Hepatocyte (in vitro differentiated cells): ENCODE results near the gene PSMA7. TPM values are rescaled to one million over a fixed set of nuclear protein-coding genes. Genes with fewer than 3 reads are reported as not detected.

ENCODE experiments used
- DNase-seq: peaks from one replicate; pipeline ENCODE4 v3.0.0-alpha.2; 2016; ENCODE audit warnings: low spot score
- H2AFZ ChIP-seq: fragments of 200-600 bp; sonication (generic); 2 replicates; pipeline ENCODE4 v1.6.0; 2016; ENCODE audit warnings: antibody characterized with exemption, mild to moderate bottlenecking
- H3K27ac ChIP-seq: fragments of 200-600 bp; sonication (generic); 2 replicates; pipeline ENCODE4 v1.5.1; 2016; ENCODE audit warnings: mild to moderate bottlenecking
- H3K27me3 ChIP-seq: fragments of 200-600 bp; sonication (generic); 2 replicates; pipeline ENCODE4 v1.6.1; 2016
- H3K36me3 ChIP-seq: fragments of 200-600 bp; sonication (generic); replicated peaks from 2 replicates; pipeline ENCODE4 v1.5.1; 2016; ENCODE audit warnings: low read depth; ENCODE audit not compliant: insufficient read depth
- H3K4me1 ChIP-seq: fragments of 200-600 bp; sonication (generic); 2 replicates; pipeline ENCODE4 v1.5.1; 2016; ENCODE audit warnings: mild to moderate bottlenecking, moderate library complexity; ENCODE audit not compliant: insufficient read depth
- H3K4me2 ChIP-seq: fragments of 200-600 bp; sonication (generic); 2 replicates; pipeline ENCODE4 v1.6.0; 2016
- H3K4me3 ChIP-seq: fragments of 200-600 bp; sonication (generic); 2 replicates; pipeline ENCODE4 v1.5.1; 2016; ENCODE audit warnings: mild to moderate bottlenecking
- H3K79me2 ChIP-seq: fragments of 200-600 bp; sonication (generic); 2 replicates; pipeline ENCODE4 v1.6.0; 2017; ENCODE audit warnings: mild to moderate bottlenecking
- H3K9me2 ChIP-seq: fragments of 200-600 bp; sonication (generic); replicated peaks from 2 replicates; pipeline ENCODE4 v1.6.0; 2017; ENCODE audit warnings: mild to moderate bottlenecking; ENCODE audit not compliant: insufficient read depth
- H3K9me3 ChIP-seq: fragments of 200-600 bp; sonication (generic); 2 replicates; pipeline ENCODE4 v1.5.1; 2016; ENCODE audit warnings: low read depth, mild to moderate bottlenecking
- H4K20me1 ChIP-seq: fragments of 200-600 bp; sonication (generic); 2 replicates; pipeline ENCODE4 v1.6.0; 2016; ENCODE audit warnings: mild to moderate bottlenecking; ENCODE audit not compliant: insufficient read depth, poor library complexity, severe bottlenecking
- EZH2 ChIP-seq: fragments of 200-600 bp; sonication (generic); IDR thresholded peaks from 2 replicates; pipeline ENCODE4 v1.6.1; 2016; ENCODE audit warnings: antibody characterized with exemption, mild to moderate bottlenecking, borderline replicate concordance
- EZH2phosphoT487 ChIP-seq: fragments of 200-600 bp; sonication (generic); IDR thresholded peaks from one replicate; pipeline ENCODE4 v1.6.1; 2018; ENCODE audit warnings: antibody characterized with exemption, mild to moderate bottlenecking, low read depth, moderate library complexity; ENCODE audit not compliant: unreplicated experiment, severe bottlenecking
- WGBS: methylation state at CpG from one replicate; pipeline ENCODE4 v1.1.6; 2016; ENCODE audit warnings: low lambda C conversion rate; ENCODE audit errors: missing lambda C conversion rate; 5-methylcytosine and 5-hydroxymethylcytosine counted together
- polyA plus RNA-seq: library from polyadenylated mRNA; unstranded; fragments of >200 nt; fragmentation: Nextera tagmentation; extraction: Ambion mirVana; gene quantifications from 2 replicates; pipeline ENCODE4 v1.2.1, GENCODE V29; 2016
- total RNA-seq: library from RNA; depleted of rRNA; stranded (reverse); fragments of >200 nt; gene quantifications from 2 replicates; pipeline ENCODE4 v1.2.3, GENCODE V29; 2014
- TF ChIP-seq, protein P1 (sequence below): fragments of 200-600 bp; sonication (generic); IDR thresholded peaks from 2 replicates; pipeline ENCODE4 v1.5.1; 2016; ENCODE audit warnings: antibody characterized with exemption, mild to moderate bottlenecking; ENCODE audit not compliant: poor library complexity

The PSMA7 gene
- total and polyA plus RNA-seq, 2 experiments from 2014 or later, result 277 to 408 TPM

DNA sequence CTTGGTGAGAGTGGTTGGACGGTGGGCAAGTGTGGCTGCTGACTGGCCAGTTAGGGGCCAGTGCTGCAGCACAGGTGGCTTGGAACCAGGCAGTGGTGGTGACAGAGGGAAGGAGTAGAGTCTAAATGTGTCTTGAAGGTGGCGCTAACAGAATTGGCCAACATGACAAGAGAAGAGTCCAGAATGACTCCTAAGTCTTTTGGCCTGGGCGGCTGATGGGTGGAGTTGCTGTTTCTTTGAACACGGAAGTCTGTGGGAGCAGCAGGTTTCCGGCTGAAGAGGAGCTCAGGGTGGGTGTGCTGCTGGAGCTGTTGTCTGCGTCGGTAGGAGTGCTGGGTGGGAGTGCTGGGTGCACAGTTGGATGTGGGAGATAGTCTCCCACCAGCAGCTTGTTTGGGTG, 10.8 kb downstream of the PSMA7 start:
- no peak for DNase-seq
- H3K4me1 ChIP-seq, result no peaks in the 10 kb centered on the region
- H3K9me3 ChIP-seq, result no peaks in the 10 kb centered on the region
- H3K4me2 ChIP-seq, result no peak overlapping the region
- H3K4me3 ChIP-seq, result no peak overlapping the region
- WGBS, result 93% methylated on average over 7 of the region's 7 CpGs
- peaks cover 8% of the 10 kb centered on the region for H4K20me1 ChIP-seq
- no peaks in the 10 kb centered on the region for H3K27me3 ChIP-seq
- TF ChIP-seq EZH2phosphoT487, result no peak
- TF ChIP-seq, protein P1, sequence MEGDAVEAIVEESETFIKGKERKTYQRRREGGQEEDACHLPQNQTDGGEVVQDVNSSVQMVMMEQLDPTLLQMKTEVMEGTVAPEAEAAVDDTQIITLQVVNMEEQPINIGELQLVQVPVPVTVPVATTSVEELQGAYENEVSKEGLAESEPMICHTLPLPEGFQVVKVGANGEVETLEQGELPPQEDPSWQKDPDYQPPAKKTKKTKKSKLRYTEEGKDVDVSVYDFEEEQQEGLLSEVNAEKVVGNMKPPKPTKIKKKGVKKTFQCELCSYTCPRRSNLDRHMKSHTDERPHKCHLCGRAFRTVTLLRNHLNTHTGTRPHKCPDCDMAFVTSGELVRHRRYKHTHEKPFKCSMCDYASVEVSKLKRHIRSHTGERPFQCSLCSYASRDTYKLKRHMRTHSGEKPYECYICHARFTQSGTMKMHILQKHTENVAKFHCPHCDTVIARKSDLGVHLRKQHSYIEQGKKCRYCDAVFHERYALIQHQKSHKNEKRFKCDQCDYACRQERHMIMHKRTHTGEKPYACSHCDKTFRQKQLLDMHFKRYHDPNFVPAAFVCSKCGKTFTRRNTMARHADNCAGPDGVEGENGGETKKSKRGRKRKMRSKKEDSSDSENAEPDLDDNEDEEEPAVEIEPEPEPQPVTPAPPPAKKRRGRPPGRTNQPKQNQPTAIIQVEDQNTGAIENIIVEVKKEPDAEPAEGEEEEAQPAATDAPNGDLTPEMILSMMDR, result no peak
- no peak for TF ChIP-seq EZH2
- no peak overlapping the region for H2AFZ ChIP-seq
- no peaks in the 10 kb centered on the region for H3K9me2 ChIP-seq
- no peak overlapping the region for H3K27ac ChIP-seq
- H3K36me3 ChIP-seq, result no peaks in the 10 kb centered on the region
- peaks cover 37% of the 10 kb centered on the region for H3K79me2 ChIP-seq

DNA sequence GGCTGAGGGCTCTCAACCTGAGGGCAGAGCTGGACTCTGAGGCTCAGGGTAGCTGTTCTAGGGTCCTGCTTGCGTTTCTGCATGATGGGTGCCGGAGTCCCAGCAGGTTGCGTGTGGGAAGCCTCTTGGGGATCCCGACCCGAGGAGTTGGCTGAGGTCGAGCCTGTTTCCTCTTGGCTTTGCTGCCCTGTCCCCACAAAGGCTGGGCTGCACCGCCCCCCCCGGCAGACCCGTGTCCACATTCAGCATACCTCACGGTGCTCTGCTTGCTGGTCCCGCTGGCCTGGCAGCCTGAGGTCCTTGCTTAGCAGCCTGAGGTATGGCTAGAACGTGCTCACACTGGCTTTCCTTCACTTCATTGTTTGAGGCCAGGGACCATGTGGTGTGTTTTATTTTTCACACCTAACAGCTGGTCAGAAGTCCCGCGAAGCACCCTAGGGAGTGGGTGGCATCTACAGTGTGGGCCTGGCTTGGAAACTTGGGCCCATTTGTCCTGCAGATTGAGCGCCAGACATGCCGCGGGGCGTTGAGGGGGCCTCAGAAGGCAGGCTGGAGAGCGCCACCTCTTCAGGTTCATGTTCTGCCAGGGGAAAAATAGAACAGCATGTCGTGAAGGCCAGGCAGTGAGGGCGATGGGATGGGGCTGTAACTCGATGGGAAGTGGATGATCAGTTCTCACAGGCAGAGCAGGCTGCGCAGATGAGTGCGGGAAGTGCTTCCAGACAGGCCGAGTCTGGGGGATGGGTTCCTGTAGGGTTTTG, 11.5 kb downstream of the PSMA7 start:
- no peaks in the 10 kb centered on the region for H3K9me3 ChIP-seq
- H3K9me2 ChIP-seq, result no peaks in the 10 kb centered on the region
- WGBS, result 94% methylated on average over 24 of the region's 25 CpGs
- DNase-seq, result no peak
- H3K36me3 ChIP-seq, result no peaks in the 10 kb centered on the region
- no peak overlapping the region for H2AFZ ChIP-seq
- peaks cover 6% of the 10 kb centered on the region for H4K20me1 ChIP-seq
- H3K4me2 ChIP-seq, result no peak overlapping the region
- TF ChIP-seq EZH2phosphoT487, result no peak
- TF ChIP-seq, protein P1, result no peak
- TF ChIP-seq EZH2, result no peak
- H3K4me3 ChIP-seq, result no peak overlapping the region
- no peaks in the 10 kb centered on the region for H3K4me1 ChIP-seq
- no peaks in the 10 kb centered on the region for H3K27me3 ChIP-seq
- no peak overlapping the region for H3K27ac ChIP-seq
- peaks cover 42% of the 10 kb centered on the region for H3K79me2 ChIP-seq

DNA sequence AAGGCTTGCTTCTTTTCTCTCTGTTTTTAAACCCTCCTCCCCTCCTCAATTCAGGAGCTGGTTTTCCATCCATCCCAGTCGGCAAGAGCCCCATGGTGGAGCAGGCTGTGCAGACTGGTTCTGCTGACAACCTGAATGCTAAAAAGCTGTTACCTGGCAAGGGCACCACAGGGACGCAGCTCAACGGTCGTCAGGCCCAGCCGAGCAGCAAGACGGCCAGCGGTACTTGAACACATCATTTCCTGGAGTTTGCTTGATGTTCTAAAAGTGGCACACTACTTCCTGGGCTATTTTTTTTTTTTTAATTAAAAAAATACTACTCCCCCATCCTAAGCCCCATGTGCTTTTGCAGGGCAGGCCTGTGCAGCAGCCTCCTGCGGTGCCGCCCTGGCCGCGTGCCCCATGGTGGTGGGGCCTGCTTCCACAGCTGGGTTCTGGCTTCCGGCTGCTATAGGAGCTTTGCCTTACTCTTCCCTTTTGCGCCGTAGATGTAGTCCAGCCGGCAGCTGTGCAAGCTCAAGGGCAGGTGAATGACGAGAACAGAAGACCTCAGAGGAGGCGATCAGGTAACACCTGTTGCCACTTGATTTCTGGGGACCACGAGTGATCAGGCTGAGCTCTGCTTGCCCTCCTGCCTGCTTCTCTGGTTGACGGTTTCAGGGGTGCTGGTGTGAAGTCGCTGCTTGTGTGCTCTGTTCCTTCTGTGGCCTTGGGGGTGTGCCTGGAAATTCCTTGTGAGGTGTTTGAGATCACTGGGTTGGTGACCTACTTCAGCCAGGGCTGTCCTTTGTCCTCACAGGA, 13.3 kb downstream of the PSMA7 start:
- 96% methylated on average over 20 of the region's 20 CpGs for WGBS
- no peak for TF ChIP-seq EZH2
- TF ChIP-seq EZH2phosphoT487, result no peak
- TF ChIP-seq, protein P1, result no peak

More for the DNA sequence above, 13.3 kb downstream of the PSMA7 start:
- peaks cover 59% of the 10 kb centered on the region for H3K79me2 ChIP-seq
- no peaks in the 10 kb centered on the region for H3K36me3 ChIP-seq
- H3K9me3 ChIP-seq, result no peaks in the 10 kb centered on the region
- no peaks in the 10 kb centered on the region for H3K4me1 ChIP-seq
- H4K20me1 ChIP-seq, result peaks cover 22% of the 10 kb centered on the region
- no peak overlapping the region for H2AFZ ChIP-seq
- no peak overlapping the region for H3K4me3 ChIP-seq
- H3K9me2 ChIP-seq, result no peaks in the 10 kb centered on the region
- no peak for DNase-seq
- no peaks in the 10 kb centered on the region for H3K27me3 ChIP-seq
- no peak overlapping the region for H3K27ac ChIP-seq
- H3K4me2 ChIP-seq, result no peak overlapping the region
